Cardiac fibroblast (primary cell): ENCODE results near the gene ZNF641.

Experiments used
- DNase-seq, 2 donors: peaks; one replicate each; pipeline versions ENCODE4 v3.0.0 to v3.0.0-alpha.2; 2010; ENCODE audit warnings: low read depth in 2 of 2
- H3K4me3 ChIP-seq, 2 donors: replicated peaks in 1 of 2; 1 replicate in 1 of 2; 2 replicates in 1 of 2; pipeline ENCODE4 v1.5.1; 2011; ENCODE audit warnings: low read depth in 2 of 2, low read length in 2 of 2, mild to moderate bottlenecking in 2 of 2, moderate library complexity in 1 of 2
- TF ChIP-seq, protein P1 (sequence below): IDR thresholded peaks from one replicate; pipeline ENCODE4 v1.5.1; 2011; ENCODE audit warnings: low read depth, mild to moderate bottlenecking, low read length, inconsistent platforms

ZNF641 gene

GRCh38 chr12:48296586-48297282 lies 54.0 kb downstream of the ZNF641 start:
- DNase-seq: peak; percentile 80 to 83
- peak overlapping the region; percentile 39 to 48 for H3K4me3 ChIP-seq
- TF ChIP-seq, protein P1, sequence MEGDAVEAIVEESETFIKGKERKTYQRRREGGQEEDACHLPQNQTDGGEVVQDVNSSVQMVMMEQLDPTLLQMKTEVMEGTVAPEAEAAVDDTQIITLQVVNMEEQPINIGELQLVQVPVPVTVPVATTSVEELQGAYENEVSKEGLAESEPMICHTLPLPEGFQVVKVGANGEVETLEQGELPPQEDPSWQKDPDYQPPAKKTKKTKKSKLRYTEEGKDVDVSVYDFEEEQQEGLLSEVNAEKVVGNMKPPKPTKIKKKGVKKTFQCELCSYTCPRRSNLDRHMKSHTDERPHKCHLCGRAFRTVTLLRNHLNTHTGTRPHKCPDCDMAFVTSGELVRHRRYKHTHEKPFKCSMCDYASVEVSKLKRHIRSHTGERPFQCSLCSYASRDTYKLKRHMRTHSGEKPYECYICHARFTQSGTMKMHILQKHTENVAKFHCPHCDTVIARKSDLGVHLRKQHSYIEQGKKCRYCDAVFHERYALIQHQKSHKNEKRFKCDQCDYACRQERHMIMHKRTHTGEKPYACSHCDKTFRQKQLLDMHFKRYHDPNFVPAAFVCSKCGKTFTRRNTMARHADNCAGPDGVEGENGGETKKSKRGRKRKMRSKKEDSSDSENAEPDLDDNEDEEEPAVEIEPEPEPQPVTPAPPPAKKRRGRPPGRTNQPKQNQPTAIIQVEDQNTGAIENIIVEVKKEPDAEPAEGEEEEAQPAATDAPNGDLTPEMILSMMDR: no peak

- DNase-seq: peak; percentile 2 to 15
- TF ChIP-seq, protein P1: no peak
- no peak overlapping the region for H3K4me3 ChIP-seq
These were observed 58.7 kb downstream of the ZNF641 start for GRCh38 chr12:48292040-48292439.

- no peak for DNase-seq
- H3K4me3 ChIP-seq: no peak overlapping the region
- TF ChIP-seq, protein P1: no peak
These were observed 59.2 kb downstream of the ZNF641 start for GRCh38 chr12:48291511-48291910.

DNA sequence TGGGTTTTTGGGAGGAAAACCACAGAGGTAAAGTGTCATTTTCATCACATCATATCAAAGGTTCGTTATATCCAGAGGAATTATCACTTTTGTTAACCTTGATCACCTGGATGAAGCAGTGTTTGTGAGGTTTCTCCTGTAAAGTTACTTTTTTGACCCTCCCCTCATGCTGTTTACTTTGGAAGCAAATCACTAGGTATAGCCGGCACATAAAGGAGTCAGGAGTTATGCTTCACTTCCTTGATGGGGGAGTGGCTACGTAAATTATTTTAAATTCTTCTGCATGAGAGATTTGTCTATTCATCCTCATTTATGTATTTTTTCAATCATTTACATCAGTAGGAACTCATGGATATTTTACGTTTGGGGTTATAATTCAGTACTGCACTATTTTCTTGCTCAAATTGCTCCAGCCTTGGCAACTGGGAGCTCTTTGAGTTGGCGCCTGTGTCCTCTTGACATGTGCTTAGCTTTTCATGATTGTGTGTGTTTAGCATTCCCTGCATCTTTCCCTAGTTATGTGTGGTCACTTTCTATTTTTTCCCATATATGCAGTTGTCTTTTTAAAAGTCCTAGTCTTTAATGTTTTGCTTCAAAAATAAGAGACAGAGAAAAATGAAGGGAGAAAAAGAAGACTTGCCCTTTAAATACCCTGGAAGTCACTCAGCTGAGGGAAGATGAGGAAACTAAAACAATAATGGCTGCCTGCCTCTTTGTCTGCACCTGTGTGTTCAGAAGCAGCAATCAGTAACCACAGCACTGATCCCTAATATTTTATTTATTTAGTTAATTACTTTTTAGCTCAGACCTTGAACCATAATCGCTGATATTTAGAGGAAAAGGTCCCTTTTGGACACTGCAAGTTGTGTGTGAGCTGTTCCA lies 62.1 kb downstream of the ZNF641 start:
- no peak overlapping the region for H3K4me3 ChIP-seq
- TF ChIP-seq, protein P1: no peak
- DNase-seq: no peak
